Limb (tissue), 2 donors: ENCODE results near the gene CD5L.

ENCODE experiments used
- DNase-seq, 2 donors: peaks; one replicate each; pipeline ENCODE4 v3.0.0-alpha.2; 2016; ENCODE audit errors: extremely low spot score in 2 of 2

The CD5L gene

DNA sequence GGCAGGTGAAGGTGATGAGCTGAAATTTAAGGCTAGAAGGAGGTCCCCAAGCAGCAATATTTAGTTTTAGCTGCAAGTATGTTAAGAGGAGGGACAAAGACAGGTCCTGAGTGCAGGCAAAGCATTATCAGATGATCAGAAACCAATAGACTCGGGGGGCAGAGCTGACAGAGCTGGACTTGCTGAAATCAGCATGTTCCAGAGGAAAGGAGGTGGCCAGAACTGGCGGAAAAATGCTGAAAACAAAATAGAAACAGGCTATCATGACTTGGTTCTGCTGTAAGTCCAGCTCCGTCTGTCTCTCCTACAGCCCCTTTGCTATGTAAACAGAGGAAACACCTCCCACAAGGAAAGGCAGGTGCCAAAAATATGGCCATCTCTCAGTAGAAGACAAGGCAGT, at the start of gene CD5L:
Gene CD5L, minus strand, starts transcription at position 101 of the 400 bp plus-strand sequence. CDS start 107 bp downstream, outside the sequence.
- DNase-seq: no peak

DNA sequence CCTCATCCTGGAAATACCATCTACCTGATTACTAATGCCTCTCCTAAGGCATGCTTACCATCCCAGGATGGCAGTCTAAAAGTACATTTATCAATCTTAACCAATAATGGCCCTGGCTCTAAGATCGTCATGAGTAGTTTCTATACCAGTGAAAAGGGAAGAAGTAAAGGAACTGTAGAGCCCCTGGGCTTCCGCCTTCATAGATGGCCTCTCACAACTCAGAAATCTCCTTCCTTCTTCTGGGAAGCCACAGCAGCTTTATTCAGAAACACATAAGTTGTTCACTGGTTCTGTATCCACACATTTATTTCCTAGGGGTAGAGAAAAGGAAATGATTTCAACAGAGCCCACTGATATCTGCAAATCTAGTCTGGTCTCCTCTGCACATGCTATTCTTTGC, 41.0 kb upstream of the CD5L start:
- DNase-seq: no peak

DNA sequence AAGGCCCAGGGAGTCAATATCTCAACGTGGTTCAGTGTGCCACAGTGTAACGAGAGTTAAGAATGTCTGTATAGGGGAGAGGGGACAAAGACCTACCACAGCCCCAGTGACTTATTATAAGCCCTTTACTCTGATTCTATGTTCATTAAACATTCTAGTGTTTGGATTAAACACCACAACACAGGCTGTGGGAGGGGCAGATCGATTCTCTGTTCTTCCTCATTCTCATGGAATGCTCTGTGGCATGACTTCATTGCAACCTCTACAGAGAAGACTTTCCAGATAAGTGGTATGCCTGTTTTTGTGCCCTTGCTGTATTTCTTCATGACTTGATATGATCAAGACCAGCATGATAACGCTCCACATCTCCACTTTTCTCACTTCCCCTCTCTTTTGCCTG, 39.0 kb upstream of the CD5L start:
- no peak for DNase-seq

DNA sequence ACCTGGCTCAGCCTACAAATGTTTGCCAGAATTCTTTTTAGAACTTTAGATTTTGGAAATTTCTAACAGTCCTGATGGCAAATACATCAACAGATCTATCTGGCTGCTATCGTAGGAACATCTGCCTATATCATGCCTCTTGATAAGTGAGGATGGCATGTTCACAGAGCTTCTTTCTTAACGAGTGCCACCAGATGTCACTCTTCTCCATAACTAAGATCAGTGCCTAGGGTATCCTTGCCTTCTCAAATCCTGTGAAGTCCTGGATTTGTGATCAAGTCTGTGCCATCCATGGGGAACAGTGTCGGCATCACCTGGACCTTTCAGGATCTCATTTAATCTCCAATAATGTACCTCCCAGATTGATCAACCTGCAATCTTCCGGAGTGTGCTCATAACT, 36.5 kb upstream of the CD5L start:
- no peak for DNase-seq

DNA sequence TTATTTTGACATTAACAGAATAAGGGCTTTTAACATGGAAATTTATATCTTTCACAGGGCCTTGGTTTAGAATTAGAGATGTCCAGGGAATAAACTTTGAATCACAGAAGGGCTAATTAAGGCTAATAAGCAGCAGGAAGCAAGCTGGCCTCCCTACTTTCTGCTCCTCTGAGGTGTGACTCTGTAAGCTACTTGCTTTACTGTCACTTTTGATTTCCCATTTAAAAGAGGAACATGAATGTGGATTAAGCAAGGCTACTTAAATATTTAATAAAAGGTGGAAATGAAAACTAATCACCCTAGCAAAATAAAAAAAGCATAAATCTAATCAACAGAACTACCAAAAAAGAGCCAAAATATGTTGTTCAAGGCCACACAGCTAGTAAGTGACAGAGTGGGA, 28.9 kb upstream of the CD5L start:
- no peak for DNase-seq

DNA sequence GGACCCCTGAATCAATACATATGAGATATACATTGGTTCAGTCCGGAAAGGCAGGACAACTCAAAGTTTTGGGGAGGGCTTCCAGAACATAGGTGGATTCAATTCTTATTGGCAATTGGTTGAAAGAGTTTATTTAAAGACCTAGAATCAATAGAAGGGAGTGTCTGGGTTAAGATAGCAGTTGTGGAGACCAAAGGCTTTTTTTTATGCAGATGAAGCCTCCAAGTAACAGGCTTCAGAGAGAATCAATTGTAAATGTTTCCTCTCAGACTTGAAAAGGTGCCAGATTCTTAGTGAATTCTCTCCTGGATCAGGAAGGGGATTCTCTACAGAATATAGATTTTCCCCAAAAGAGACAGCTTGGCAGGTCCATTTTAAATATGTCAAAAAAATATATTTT, 27.0 kb upstream of the CD5L start:
- no peak for DNase-seq

DNA sequence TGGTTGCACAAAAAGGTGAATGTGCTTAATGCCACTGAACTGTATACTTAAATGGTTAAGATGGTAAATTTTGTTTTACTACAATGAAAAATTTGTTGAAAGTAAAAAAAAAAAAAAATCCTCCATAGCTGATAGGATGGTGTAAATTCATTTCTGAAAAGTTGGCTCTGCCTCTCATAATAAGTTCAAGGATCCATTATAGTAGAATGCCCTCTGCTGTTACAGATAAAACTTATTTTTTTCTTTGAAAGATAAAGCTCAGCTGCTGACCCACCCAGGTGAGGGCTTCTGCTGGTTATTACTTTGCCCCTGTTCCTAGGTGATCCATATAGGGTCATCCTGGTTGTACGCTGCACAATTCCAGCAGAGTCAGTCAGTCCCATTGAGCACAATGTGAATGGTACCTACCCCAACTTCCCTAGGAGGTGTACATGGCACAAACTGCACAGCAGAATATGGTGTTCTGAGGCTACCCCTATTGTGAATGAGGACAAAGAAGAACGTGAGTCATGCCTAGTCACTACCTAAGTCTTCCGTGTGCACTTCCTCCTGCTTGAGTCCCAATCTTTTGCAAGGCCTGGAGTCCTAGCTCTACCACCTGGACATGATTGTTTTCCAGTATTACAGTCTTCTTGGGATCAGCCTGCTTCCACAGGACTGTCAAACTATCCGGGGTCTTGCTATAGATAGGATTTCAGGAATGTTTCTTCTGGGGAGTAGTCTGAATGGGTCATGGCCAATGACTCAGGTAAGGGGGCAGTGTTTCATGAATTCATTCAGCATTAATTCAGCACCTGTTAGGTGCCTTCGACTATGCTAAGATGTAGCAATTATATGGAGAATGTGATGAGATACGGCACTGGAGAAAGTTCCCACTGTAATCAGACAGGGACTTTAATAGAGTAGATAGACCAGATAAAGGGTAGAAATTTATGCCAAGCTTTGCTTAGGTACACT, 20.8 kb upstream of the CD5L start:
- DNase-seq: no peak

DNA sequence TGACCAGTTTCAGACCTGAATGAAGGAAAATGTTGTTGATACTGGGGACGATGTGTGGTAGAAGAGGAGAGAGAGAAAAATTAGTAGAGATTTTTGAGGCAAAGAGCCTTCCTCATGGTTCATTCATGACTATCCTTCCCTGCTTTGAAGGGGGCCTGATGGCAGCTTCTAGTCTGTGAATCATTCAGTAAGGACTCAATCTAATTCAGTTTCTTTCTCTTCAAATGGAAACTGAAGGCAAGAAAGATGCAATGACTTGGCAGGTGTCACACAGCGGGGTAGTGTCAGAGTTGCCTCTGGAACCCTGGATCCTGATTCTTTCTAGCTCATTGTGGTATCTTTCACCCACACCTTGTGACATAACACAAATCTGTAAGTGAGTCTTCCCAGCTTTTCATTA, 14.9 kb upstream of the CD5L start:
- no peak for DNase-seq

DNA sequence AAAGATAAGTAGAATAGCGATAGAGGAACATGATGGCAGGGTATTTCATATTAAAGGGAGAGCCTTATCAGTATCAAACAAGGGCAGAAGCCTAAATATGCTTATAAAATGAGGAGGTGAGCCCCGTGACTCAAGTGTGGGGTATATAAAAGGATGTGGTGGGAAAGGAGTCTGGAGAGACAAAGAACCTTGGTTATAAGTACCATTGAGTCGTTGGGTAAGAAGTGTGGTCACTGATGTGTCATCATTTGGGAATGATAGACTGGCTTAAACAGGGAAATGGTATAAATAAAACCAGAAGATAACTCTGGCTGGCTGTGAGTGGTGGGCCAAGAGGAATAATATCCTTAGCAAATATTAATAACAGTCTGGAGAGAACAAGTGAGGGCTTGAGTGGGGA, 10.9 kb upstream of the CD5L start:
- DNase-seq: no peak

DNA sequence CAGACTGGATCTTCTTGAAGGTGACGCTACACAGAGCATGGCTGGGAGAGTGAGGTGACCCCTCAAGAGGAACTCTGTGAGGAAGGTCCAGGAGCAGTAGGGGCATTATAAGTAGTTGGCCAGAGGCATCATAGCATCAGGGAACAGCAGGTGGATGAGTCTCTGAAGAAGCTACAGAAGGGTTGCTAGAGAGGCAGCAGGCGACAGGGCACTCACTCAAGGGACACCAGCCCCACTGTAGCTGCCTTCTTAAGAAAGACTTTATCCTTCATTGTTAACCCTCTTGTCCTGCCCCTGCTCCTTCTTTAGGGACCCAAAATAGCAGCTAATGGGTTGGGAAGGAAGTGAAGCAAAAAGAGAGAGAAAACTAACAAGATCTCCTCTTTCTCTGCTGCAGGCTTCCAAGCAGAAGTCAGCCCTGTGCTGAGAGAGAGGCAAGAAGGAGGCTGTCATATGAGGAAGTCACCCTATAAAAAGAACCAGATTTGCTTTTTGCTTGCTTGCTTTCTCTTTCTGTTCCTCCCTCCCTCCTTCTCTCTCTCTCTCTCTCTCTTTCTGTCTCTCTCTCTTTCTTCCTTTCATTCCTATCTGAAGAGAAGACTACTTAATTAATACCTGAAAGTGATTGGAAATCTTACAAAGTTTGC, 7.7 kb upstream of the CD5L start:
- no peak for DNase-seq

DNA sequence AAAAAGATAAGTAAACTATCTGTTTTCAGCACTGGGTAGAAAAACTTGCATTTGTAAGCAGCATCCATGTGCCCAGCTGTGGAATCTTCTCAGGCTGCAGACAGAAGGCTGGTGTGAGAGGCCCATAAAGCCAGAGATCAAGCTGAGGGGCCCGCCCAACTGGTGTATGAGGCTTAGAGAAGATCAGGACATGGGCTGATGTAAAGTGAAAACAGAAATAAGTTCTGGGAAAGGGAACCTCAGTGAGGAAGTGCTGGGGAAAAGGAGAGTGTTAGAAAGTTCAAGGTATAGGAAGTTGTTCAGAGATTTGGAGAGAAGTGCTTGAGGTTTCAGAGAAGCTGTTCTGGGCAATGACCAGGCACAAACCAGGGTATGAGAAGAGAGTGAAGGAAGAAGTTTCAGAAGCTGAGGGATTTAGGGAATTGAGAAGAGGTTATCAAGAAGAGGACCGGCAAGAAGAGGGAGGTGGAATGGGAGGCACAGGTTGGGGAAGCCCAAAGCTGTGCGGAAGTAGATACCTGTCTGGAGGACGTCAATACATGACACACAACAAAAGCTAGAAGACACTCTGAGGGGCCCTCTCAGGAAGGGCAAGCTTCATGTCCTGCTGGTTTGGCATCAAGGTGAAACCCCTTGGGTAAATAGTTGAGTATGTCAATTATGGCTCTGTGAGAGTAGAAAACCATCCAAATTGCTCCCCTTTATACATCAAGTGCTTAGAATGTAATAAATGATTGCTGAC, 2.7 kb upstream of the CD5L start:
- DNase-seq: no peak

DNA sequence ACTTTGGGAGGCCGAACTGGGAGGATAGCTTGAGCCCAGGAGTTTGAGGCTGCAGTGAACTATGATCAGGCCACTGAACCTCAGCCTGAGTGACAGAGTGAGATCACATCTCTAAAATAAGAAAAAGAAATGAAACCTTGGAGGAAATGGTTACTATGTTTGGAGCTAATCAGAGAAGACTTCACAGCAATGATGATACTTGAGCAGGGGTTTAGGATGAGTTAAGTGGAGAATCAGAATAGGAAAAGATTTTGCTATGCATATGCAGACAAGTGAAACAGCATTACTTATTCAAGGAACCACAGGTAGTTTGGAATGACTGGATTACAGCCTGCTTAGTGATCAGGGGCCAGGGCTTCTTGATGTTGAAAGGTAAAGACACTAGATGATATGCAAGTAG, 1.3 kb upstream of the CD5L start:
- no peak for DNase-seq

DNA sequence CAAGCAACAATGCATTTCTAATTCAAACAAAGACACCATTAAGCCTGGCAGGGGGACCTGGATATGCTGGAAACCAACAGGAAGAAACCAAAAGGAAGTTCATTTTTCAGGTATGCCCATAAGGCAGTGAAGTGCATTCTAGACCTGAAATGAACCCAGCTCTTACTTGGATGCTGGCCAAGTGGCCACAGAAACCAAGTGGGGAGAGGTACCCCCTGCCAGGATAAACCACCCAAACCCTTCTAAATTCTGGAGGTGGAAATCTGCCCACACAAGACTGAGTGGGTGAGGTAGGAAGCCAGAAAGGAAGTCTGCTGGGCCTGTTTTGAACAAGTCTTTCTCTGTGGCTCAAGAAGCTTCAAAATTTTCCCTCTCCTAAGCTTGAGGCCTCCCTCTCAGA, 2.6 kb downstream of the CD5L start:
- DNase-seq: no peak

DNA sequence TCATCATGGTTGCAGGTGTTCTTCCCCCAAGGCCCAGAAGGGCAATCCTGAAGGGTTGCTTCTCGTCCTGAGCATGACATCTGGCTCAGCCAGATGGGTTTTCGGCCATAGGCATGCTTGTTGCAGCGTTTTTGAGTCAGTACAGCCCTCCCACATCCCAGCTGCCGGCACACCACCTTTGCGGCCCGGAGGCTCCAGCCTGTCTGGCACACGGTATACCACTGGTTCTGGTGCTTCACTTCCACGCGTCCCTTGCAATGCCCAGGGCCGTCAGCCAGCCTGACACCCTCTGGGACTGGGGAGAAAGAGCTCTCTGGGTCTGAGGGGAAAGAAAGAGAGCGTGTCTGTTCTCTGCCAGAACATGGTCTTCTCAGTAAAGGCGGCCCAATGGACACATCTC, 7.2 kb downstream of the CD5L start:
- no peak for DNase-seq

DNA sequence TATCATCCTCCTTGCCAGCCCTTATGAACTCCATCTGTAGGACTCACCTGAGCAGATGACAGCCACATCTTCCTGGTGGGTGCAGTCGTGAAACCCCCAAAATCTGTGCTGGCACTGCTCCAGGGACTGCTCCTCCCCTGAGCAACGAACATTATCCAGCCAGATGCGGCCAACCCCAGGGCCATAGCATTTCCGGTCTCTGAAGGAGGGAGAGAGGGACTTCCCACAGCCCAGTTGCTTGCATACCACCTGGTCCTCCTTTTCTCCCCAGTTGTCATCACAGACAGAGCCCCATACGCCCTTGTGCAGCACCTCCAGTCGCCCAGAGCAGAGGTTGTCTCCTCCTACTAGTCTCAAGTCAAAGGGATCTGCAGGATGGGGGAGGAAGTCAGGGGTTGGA, 8.5 kb downstream of the CD5L start:
- no peak for DNase-seq

DNA sequence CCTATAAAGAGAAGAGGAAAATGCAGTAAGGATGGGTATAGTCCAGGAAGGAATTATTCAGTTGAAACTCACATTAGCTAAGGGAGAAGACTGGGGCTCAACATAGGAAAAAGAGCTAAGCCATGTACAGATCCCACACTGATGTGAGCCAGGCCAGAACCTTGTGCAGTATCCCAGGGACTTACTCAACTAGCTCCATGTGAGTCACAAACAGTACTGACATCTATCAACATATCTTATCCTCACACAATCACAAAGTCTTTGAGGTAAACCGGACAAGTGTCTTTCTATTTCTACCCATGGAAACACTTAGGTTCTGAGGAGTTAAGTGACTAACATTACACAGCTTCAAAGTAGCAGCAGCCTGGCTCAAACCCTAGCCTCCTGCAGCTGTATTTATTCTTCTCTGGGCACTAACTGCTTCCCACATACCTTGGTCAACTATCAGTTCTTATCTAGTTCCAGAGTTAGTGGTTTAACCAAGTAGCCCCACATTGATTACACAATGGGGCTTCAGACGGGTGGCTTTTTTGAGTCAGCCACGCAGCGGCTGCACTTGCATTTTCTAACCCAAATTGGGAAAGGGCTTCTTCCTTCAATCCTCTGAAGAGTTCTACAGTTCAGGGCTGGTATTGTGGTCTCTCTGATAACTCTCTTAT, 9.5 kb downstream of the CD5L start:
- no peak for DNase-seq

DNA sequence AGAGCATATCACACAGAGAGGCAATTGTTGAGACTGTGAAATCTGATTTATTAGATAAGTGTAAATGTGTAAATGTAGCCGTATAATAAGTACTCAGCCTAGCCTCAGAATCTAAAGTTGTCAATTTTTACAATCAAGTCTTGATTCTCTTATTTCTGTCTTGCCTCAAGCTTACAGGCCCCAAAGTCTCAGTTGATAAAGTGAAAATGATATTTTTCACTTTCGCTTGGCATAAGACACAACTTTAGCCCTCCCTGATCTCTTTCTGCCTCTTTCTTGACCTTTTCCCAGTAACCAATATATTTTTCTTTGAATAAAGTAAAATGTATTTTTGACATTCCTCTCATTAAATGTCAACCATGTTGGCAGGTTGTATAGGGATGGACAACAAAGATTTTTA, 10.7 kb downstream of the CD5L start:
- DNase-seq: no peak

DNA sequence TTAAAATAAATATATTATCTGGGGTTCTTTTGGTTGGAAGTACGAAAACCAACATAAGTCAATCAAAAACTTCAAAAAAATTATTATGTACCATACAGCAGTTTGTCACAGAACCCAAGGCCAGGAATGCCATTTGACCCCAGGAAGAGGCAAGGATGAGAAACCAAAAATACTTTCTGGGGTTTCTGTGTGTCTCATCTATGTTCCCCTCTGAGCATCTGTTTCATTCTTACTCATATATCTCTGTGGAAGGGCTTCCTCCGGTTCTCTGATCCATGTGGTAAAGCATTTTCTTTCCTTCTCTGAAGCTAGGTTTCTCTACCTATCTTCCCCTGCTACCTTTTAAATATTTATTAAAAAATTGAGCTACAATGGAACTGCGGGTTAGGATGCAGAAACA, 11.9 kb downstream of the CD5L start:
- DNase-seq: no peak

DNA sequence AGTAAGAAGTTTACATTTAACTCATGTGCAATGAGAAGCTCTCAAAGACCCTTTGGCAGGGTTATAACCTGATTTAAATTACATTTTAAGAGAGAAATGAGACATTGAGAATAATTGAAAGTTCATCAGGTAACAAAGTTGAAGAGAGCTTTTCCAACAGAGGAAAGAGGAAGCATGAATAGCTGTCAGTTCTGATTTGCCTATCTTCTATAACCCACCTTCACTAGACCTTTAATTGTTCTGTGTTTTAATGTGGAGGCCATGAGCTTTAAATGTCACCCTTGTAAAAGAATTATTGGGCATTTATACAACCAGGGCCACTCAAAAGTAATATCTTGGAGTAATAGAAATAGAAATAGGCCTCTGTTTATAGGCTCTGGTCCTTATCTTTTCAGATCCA, 12.4 kb downstream of the CD5L start:
- no peak for DNase-seq

DNA sequence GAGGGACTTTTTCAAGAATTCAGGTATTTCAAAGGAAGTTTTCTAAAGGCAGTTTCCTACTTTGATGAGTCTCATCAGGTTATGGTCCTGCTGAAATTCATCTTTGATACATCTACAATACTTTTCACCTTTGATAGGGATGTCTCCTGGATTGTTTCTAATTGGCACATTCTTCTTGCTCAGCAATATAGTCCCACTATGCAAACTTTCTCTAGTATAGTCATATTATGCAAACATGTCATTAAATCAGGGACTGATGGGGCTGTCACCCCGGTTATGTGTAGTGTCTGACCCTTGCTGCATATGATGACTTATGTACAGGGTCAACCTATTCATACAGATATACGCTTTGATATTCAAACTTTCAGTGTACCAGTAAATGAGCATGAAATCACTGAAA, 21.3 kb downstream of the CD5L start:
- no peak for DNase-seq

DNA sequence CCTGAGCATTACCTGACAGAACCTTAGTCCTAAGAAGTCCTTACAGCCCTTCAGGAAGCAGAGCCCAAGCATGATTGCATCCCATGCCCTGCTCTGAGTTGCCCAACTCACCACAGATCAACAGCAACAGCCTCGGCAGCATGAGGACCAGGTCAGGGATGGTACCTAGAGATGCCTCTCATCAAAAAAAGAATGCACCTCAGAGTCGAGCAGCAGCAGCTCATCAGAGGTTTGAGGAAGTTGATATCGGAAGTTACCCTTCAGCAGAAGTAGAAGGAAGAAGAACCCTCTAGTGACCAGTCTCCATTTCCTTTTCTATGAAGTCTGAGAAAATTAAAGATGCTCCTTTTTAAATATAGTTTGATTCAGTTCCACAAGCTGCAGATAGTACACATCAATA, 21.7 kb downstream of the CD5L start, which contains the start of gene FCRL1:
Gene FCRL1, minus strand, starts transcription at position 225 of the 400 bp plus-strand sequence. Its CDS starts 83 bp downstream, at position 142.
- no peak for DNase-seq

DNA sequence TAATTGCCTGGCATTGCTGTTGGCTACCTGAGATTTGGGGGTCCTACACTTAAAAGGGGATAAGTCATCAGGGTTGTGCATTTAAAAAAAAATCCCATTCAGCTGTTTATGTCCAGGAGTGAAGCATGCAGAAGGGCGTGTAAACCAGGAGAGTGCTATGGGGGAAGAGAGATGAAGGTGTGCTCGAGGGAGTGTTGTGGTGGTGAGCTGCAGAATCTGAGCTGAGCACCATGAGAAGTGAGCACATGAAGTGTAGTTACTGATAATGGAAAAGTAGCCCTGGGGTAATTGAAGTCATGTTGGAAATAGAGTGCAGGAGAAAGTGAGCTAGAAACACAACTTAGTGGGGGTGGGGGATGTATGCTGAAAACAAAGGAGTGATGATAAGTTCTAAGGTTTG, 22.4 kb downstream of the CD5L start:
- no peak for DNase-seq
